ENCODE measurements around the gene DSN1. TPM values are rescaled to one million over a fixed set of nuclear protein-coding genes. Genes with fewer than 3 reads are reported as not detected.

Gene DSN1
- total and polyA plus RNA-seq, 9 of the 15 experiments (the other 6 are each of a cell fraction or from before 2014, with no cell fraction given) = 23.3 to 45.3 (median 31.1) TPM

DNA sequence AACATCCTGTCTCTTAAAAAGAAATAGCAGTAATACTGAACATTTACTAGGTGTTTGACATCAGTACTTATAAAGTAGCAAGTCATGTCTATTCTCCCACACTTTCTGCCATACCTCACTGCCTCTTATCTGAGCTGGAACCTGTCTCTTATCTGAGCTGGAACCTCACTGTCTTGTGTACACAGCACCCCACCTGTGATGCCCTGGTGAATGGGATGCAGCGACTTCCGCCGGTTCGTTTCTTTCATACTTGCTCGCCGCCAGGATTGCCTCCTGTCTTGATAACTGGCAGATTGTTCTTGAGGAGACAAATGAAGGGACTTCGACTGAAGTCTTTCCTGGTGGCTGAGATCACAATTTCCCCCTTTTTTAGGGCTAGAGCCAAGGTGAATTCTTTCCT, 2.9 kb downstream of the DSN1 start (continued):
- TF ChIP-seq RB1 (IDR thresholded peaks at IDR 0.05; ENCODE audit: low read depth) (no peak), ZNF561 (CRISPR knock-in tag; conservative IDR thresholded peaks at IDR 0.05) (no peak), RAD51 (IDR thresholded peaks at IDR 0.05; ENCODE audit: borderline replicate concordance, low read depth) (no peak), GATA2 (CRISPR knock-in tag; IDR thresholded peaks at IDR 0.05) (peak; percentile 66), KDM1A (IDR thresholded peaks at IDR 0.05) (peak; percentile 49 to 74; a peak in 3 of 4 replicates), RCOR1 (IDR thresholded peaks at IDR 0.05; ENCODE audit: borderline replicate concordance in 1 of 2, low read depth in 2 of 2, low read length in 2 of 2) (peak in 1 of 2 experiments; percentile 83; a peak in 2 of 4 replicates), RBM17 (IDR thresholded peaks at IDR 0.05; ENCODE audit: borderline replicate concordance, low read depth, low read length) (no peak), MED1 (CRISPR knock-in tag; IDR thresholded peaks at IDR 0.05; ENCODE audit: borderline replicate concordance) (no peak), ZNF436 (CRISPR knock-in tag; IDR thresholded peaks at IDR 0.05) (no peak), STAG1 (CRISPR knock-in tag; IDR thresholded peaks at IDR 0.05; ENCODE audit: borderline replicate concordance) (no peak), CC2D1A (IDR thresholded peaks at IDR 0.05) (peak; percentile 75; the same call in 1 of the 2 replicates), CBFA2T2 (conservative IDR thresholded peaks at IDR 0.05) (peak; percentile 92), ZNF143 (CRISPR knock-in tag; IDR thresholded peaks at IDR 0.05) (no peak), LEF1 (IDR thresholded peaks at IDR 0.05) (no peak), DPF2 (IDR thresholded peaks at IDR 0.05) (peak; percentile 88), CREM (IDR thresholded peaks at IDR 0.05; ENCODE audit: low read depth) (peak; percentile 63), MXI1 (IDR thresholded peaks at IDR 0.05; ENCODE audit: low read depth, low read length) (no peak), PYGO2 (tag; IDR thresholded peaks at IDR 0.05) (no peak), ARID2 (IDR thresholded peaks at IDR 0.05) (no peak), ZNF23 (CRISPR knock-in tag; IDR thresholded peaks at IDR 0.05) (no peak), ELF4 (CRISPR knock-in tag; IDR thresholded peaks at IDR 0.05) (no peak)
- TF ChIP-seq, protein P1, sequence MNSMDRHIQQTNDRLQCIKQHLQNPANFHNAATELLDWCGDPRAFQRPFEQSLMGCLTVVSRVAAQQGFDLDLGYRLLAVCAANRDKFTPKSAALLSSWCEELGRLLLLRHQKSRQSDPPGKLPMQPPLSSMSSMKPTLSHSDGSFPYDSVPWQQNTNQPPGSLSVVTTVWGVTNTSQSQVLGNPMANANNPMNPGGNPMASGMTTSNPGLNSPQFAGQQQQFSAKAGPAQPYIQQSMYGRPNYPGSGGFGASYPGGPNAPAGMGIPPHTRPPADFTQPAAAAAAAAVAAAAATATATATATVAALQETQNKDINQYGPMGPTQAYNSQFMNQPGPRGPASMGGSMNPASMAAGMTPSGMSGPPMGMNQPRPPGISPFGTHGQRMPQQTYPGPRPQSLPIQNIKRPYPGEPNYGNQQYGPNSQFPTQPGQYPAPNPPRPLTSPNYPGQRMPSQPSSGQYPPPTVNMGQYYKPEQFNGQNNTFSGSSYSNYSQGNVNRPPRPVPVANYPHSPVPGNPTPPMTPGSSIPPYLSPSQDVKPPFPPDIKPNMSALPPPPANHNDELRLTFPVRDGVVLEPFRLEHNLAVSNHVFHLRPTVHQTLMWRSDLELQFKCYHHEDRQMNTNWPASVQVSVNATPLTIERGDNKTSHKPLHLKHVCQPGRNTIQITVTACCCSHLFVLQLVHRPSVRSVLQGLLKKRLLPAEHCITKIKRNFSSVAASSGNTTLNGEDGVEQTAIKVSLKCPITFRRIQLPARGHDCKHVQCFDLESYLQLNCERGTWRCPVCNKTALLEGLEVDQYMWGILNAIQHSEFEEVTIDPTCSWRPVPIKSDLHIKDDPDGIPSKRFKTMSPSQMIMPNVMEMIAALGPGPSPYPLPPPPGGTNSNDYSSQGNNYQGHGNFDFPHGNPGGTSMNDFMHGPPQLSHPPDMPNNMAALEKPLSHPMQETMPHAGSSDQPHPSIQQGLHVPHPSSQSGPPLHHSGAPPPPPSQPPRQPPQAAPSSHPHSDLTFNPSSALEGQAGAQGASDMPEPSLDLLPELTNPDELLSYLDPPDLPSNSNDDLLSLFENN (IDR thresholded peaks at IDR 0.05; ENCODE audit: low read depth in 2 of 2, low read length in 2 of 2) = peak in 1 of 2 experiments; percentile 55; a peak in 2 of 4 replicates
- TF ChIP-seq, protein P2, sequence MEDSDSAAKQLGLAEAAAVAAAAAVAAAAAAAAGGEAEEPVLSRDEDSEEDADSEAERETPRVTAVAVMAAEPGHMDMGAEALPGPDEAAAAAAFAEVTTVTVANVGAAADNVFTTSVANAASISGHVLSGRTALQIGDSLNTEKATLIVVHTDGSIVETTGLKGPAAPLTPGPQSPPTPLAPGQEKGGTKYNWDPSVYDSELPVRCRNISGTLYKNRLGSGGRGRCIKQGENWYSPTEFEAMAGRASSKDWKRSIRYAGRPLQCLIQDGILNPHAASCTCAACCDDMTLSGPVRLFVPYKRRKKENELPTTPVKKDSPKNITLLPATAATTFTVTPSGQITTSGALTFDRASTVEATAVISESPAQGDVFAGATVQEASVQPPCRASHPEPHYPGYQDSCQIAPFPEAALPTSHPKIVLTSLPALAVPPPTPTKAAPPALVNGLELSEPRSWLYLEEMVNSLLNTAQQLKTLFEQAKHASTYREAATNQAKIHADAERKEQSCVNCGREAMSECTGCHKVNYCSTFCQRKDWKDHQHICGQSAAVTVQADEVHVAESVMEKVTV (CRISPR knock-in tag; IDR thresholded peaks at IDR 0.05) = no peak
- TF ChIP-seq, protein P3, sequence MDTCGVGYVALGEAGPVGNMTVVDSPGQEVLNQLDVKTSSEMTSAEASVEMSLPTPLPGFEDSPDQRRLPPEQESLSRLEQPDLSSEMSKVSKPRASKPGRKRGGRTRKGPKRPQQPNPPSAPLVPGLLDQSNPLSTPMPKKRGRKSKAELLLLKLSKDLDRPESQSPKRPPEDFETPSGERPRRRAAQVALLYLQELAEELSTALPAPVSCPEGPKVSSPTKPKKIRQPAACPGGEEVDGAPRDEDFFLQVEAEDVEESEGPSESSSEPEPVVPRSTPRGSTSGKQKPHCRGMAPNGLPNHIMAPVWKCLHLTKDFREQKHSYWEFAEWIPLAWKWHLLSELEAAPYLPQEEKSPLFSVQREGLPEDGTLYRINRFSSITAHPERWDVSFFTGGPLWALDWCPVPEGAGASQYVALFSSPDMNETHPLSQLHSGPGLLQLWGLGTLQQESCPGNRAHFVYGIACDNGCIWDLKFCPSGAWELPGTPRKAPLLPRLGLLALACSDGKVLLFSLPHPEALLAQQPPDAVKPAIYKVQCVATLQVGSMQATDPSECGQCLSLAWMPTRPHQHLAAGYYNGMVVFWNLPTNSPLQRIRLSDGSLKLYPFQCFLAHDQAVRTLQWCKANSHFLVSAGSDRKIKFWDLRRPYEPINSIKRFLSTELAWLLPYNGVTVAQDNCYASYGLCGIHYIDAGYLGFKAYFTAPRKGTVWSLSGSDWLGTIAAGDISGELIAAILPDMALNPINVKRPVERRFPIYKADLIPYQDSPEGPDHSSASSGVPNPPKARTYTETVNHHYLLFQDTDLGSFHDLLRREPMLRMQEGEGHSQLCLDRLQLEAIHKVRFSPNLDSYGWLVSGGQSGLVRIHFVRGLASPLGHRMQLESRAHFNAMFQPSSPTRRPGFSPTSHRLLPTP (IDR thresholded peaks at IDR 0.05; ENCODE audit: borderline replicate concordance, extremely low read depth, insufficient read length) = no peak

All from K562 (cell line).